HG03280 (cell line): ENCODE measurements around the gene KIF26B.
A peak's percentile ranks its signal among the peaks of the same experiment; 100 is the strongest.

Experiments used
- ATAC-seq: cut with Tn5 transposase; IDR thresholded peaks from one replicate; pipeline ENCODE4 v1.9.1; 2021; ENCODE audit warnings: mild to moderate bottlenecking, moderate library complexity; ENCODE audit not compliant: unreplicated experiment

KIF26B gene

DNA sequence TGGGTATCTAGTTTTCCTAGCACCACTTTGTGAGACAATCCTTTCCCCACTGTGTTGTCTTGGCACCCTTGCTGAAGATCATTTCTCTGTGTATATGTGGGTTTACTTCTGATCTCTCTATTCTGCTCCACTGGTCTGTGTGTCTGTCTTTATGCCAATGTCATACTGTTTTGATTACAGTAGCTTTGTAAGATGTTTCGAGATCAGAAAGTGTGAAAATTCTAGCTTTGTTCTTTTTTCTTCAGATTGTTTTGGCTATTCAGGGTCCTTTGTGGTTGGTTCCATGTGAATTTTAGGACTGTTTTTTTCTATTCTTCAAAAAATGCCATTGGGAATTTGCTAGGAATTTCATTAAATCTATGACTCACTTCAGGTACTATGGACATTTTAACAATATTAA, 116.2 kb downstream of the KIF26B start:
- ATAC-seq = no peak

DNA sequence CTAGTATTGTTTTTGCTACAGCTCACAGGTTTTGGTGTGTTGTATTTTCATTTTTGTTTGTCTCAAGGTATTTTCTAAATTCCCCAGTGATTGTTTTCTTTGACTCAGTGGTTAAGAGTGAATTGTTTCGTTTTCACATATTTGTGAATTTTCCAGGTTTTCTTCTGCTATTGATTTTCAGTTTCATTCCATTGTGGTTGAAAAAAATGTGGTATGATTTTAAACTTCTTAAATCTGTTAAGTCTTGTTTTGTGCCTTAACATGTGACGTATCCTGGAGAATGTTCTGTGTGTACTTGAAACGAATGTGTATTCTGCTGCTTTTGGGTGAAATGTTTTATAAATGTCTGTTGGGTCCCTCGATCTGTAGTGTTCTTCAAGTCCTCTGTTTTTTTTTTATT, 117.9 kb downstream of the KIF26B start:
- ATAC-seq = no peak

DNA sequence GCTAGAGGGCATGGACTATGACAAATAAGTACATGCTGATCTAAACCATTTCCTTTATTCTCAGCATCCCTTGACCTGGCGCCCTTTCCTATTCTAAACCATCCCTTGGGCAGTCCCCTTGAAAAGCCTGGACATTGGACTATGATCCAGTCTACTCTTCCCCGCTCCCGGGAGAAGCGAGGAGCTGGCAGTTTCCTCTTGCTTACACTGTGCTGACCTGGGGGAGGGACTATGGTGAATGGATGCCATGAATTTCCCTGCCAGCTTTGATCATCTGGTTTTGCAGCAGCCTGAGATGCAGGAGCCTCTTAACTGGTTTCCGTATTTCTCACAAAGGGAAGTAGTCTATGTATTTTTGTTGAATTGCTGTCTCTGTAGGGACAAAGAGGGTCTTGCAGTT, 121.7 kb downstream of the KIF26B start:
- ATAC-seq = no peak

DNA sequence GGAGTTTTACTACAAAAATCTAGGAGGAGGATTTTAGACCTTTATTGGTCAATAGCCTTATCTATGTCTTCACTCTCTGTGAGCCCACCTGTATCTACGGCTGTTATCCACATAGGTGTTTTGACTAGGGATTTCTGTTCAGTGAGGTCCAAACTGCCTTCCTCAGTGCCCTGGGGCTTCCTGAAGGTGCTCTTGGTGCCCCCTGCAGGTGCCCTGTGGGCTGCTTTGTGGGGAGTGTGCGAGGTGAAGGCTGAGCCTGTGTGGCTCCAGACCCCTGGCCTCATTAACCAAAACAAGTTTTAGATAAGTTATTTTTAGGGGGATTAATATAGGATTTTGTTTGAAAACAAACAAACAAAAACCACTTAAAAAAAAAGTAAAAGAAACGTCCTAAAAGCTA, 122.5 kb downstream of the KIF26B start:
- ATAC-seq = no peak

DNA sequence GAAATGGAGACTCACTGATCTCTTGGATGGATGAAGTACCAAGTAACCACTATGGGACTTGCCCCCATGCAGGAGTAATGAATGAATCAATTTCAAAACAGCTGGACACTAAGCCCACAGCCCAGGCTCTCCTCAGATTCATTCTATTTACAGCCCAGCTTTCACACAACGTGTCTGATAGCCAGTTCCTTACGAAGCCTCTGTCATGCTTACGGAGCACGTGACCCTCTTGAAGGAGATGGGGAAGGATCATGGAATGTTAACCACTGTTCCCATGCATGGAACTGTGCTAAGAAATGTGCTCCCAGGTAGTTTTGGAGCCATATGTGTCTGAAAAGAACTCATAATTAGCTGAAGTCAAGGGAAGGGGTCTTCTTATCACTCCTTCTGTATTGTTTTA, 124.1 kb downstream of the KIF26B start:
- no peak for ATAC-seq

DNA sequence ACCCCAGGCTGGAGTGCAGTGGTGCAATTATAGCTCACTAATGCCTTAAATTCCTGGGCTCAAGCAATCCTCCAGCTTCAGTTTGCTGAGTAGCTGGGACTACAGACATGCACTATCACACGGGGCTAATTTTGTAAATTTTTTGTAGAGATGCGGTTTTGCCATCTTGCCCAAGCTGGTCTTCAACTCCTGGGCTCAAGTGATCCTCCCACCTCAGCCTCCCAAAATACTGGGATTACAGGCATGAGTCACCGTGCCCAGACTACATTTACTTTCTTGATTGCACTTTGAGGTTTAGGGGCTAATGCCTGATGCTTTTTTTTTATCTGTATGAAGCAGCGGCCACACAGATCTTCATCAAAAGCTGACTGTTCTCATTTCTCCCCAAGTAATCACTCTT, 124.6 kb downstream of the KIF26B start:
- no peak for ATAC-seq

DNA sequence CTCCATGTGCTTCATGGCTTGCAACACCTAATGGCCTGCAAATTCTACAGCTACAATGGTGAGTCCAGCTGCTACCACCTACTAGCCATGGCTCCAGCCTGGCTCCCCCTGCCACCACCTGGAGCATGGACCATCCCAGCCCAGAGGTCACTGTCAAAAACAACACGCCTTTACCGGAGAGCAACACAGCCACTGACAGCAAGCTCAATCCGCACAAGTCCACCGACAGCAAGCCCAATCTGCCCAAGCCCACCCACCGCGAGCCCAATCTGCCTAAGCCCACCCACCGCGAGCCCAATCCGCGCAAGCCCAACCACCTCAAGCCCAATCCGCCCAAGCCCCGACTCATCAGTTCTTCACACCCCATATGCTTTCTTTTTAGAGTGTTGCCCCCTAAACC, 128.2 kb downstream of the KIF26B start:
- no peak for ATAC-seq

DNA sequence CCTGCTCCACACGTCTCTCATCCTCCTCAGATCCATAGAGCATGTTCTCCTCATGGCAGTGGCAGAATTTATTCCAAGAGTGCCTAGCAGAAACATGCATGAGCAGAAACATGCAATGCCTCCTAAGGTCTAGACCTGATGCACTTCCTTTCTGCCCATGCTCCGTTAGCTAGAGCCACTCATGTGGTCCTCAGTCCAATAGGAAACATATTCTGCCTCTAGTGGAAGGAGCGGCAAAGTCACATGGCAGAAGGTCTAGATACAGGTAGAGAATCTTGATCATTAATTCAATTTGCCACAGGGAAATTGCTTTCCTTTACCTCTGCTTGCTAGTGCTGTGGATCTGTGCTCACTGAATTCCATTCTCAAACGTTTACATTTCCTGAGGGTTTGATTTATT, 130.4 kb downstream of the KIF26B start:
- no peak for ATAC-seq

DNA sequence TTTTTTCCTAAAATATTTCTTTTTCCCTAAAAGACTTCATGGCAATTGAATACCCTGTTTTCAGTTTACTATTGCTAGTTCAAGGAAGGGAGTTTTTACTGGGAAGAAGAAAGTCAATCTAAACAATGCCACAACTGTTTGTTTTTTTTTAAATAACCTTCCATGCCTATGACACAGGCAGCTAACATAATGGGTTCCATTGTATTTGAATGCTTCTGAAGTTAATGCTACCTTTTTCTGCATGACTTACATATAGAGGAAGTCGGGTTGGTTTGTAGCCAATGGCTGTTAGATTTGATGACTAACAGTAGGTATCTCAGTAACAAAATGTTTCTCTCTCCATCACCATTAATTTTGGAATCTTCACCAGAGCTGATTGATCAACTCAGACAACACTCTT, 134.0 kb downstream of the KIF26B start:
- ATAC-seq = no peak

DNA sequence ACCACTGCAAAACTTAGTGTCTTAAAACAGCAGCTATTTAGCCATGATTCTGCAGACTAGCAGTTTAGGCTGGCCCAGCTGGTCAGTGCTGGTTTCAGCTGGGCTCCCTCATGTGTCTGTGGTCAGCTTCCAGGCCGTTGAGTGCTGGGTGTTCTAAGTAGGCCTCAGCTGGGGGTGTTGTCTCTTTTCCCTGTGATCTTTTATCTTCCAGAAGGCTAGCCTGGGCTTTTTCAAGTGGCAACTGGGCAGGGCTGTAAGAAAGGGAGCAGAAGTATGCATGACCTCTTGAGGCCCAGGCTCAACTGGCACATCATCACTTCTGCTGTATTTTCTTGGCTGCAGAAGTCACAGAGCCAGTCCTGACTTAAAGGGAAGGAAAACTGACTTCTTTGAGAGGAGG, 136.1 kb downstream of the KIF26B start:
- ATAC-seq = no peak

DNA sequence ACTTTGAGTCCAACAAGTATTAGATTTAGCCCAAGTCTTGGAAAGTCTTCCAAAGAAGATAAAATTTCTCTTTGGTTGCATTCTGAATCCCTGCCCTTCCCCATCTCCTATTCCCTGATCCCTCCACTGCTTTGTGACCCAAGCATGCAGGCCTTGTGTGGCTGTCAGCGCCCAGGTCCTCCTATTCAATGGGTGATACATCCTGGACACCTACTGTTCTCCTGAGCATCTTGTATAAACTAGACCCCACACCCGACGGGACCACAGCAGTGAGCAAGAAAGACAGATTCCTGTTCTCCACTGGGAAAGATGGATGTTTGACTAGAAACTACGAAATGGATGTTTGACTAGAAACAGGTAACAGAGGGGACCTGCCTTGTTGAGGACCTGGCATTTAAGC, 136.6 kb downstream of the KIF26B start:
- no peak for ATAC-seq

DNA sequence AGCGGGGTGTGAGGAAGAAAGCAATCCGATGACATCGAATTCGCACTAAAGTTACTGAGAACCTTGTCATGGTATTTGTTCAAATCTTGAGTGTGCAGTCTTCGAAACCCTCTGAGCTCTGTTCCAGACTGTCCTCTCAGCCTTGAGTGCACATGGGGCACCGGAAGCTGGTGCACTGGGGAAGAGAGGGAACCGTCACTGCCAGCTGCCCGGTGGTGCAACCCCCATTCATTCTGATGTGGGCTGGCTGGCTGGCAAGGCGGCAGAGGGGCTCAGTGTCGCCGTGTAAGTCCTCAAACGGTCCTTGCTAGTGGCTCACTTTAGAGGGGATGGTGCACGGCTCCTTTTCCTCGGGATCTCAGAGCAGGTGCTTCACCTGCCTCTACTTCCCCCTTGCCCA, 137.4 kb downstream of the KIF26B start:
- no peak for ATAC-seq

DNA sequence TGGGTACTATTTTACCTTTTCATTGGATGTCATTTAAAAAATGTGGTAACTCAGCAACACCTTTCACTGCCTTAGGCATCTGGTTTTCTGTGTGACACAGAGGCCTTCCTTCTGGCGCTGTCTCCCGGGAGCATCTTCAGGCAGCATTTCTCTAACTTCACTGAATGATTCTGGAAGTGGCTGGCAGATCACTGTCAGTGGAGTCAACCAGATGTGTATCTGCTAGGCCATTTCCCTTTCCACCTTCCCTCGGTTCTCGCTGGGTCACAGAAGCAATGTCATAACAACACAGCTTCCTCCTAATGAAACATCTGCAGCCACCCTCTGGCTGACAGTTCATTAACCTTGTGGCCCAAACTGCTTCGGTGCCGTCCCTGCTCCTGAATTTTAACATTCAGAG, 137.8 kb downstream of the KIF26B start:
- ATAC-seq = no peak

DNA sequence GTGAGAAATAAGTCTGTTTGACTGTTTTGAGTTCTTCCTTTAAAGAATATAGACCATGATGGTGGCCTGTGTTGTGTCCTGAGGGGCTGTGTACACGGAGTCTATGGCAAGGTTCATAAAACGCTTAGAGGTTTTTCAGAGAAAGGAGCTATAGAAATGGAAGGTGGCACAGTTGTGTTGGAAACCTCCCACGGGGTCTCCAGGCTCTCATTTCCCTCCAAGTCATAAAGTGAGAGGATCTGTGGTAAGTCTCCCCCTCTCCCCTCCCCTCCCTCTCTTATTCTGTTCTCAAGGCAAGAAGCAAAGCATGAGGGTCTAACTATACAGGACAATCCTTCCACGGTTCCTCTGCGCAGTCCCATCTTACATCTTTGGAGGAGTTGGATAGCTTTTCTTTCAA, 139.2 kb downstream of the KIF26B start:
- no peak for ATAC-seq

DNA sequence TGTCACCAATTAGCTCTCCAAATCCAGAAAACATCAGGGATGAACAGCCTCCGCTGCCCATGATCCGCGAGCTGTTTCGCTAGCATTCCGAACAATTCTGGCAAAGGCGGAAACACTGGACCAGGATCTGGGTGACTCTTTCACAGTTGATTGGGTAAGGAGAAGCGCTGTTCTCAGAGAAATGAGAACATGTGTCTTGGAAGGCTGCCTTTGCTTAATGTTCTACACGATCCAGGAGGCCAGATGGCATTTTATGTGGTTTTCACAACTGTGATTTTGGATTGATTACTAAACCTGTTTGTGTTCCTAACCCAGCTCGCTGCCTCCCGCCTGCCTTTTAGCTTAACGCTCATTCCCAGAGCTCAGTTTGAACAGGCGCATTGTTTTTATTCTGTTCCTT, 144.0 kb downstream of the KIF26B start:
- ATAC-seq = no peak

DNA sequence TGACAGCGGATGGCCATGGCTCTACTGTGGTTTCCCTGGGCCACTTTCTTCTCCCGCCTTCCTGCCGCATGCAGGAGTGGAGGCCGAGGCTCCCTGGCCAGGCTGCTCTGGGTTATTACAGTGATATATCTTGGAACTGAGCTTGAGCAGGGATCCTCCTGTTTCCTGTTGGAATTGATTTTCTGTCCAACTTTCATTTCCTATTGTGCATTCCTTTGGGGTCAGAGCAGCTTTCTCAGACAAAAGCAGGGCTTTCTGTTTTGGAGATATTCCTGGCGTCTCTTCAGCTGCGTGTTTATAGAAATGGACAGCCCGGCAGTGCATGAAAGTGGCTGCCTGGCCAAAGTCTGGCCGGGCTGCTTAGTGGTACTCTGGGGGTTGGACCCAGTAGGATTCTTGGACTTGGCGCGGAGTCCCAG, 146.4 kb downstream of the KIF26B start:
- no peak for ATAC-seq

DNA sequence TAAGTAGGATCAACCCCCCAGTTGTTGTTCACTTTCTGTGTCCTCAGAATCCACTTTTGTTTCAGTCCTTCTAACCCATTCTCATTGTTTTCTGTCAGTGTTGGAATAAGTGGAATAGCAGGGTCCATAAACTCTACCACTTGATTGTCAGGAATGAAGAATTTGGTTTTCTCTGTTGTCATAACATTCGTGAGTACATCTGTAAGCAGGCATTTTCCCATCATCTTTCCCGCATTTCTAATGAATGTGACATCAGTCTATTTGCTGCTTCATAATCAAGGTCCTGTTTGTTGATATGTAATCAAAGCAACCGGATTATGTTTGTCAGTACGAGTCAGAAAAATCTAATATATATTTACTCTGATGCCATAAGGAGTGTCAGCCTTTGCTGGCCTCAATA, 147.1 kb downstream of the KIF26B start:
- no peak for ATAC-seq

DNA sequence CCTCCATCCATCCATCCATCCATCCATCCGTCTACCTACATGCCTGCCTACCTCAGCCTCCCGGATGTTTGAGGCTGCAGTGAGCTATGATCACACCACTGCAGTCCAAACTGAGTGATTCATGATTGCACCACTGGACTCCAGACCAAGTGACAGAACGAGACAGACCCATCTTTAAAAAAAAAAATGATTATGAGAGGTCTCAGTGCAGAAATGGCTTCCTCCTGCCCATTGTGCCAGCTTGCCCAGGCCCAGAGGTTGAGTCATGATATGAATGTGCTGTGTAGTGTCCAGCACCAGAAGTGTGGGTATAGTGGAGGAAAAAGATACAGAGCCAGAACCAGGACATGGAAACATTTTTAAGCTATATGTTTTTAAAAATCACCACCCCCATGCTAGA, 149.9 kb downstream of the KIF26B start:
- no peak for ATAC-seq

DNA sequence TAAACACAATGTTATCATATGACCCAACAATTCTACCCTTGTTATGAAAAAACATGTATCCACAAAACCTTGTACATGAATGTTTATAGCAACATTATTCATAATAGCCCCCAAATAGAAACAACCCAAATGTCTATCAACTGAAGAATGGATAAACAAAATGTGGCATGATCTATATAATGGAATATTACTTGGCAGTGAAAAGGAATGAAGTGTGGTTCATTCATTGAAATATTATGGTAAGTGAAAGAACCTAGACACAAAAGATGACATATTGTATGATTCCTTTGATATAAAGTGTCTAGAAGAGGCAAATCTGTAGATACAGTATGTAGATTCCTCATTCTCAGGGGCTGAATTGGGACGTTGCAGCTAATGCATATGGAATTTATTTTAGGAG, 151.2 kb downstream of the KIF26B start:
- no peak for ATAC-seq

DNA sequence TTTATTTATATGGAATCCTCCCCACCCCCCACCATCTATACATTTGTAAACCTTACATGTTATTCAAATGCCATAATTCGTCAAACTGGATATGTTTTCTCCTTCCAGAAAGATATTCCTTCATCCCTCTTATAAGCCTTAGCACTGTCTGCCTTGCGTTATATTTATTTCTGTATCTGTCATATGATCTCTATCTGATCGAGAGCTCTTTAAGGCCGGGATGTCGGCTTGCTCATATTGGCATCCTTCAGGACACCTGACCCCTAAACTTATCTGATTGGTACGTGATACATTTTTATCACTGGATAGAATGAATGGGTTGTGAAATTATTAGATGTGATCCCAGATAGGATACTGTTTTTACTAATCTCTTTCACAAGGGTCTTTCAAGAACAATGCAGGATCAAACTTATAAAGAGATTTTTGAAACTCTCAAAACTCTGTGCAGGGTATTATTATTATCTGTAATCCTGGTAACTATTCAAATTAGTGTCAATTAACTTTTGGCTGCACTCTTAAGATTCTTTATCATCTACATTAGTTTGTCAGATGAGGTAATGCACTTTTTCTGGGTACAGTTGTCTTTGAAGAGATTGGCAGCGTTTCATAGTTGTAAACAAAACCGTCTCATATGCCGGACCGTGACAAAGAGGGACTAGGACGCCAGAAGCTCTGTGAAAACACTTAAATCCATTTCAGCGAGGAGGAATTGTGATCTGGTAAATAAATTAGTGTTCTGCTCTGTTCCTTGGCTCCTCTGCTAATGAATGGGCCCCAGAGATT, 152.0 kb downstream of the KIF26B start:
- ATAC-seq = no peak

DNA sequence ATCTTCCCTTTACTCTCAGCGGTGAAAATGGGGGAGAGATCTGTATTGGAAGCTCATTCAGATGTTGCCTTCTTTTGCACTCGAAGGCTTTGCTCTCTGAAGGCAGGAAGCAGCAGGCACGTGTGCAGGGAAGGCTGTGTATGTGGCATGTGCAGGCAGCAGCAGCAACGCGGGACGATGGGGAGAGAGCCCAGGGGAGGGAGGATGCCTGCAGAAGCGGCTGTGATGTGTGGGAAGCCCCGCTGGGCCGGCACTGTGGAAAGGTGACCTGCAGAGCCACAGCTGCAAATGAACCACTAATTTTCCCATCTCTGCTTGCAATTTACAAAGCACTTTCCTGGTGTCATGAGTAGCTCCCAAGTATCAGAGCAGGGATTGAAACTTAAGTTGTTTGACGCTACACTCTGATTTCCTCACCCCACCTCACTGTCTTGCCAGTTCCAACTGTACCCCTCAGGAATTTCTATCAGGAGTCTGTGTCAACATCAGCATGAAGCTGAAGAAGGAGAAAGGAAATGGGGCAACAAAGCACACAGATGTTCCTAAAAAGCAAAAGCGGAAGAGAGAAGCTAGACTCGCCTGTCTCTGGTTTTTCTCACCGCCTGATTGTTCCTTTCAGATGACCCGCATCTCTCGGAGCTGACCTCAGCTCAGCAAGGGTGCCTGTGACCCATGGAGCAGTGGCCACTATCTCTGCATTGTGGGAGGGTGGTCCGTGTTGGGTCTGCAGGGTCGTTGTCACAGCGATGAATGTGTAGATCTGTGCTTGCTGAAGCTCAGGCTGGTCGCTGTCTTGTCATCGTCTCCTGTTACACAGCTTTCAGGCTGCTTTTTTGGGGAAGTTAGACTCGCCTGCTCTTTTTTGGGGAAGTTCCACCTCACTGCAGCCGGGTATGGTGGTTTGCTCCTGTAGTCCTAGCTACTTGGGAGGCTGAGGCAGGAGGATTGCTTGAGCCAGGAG, 156.1 kb downstream of the KIF26B start:
- peak; percentile 61 for ATAC-seq

DNA sequence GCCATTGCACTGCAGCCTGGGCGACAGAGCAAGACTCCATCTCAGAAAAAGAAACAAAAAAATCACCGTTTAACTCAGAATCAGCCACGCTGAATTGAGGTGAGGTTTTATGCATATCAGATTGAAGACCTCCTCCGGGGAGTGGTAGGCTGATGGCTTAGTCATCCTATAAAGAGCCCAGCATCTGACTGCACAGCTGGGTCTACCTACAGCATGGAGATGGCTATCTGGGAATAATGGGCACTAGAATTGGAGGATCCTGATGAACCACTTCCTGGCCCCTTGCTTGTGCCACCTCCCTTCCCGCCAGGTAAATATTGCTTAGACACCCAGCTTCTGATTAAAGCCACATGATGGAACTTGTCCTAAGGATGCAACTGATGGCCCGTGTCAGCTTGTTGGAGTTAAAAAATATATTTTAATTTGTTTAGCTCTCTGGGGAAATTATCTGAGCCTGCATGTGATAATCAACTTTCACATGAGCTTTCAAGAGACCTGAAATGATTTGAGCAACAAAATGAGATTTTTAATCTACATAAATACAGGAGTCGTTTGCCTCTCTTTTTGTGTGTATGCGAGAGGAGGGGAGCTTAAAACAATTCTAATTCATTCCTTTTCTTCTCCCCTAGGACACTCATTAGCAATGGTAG, 157.2 kb downstream of the KIF26B start:
- ATAC-seq = no peak
